Peyer's patch (tissue), 4 donors: ENCODE measurements around the gene KMO.

ENCODE experiments used
- POLR2A ChIP-seq, 2 donors: fragments of 450-650 bp; IDR thresholded peaks; one replicate each; pipeline ENCODE4 v1.5.1; 2017; ENCODE audit warnings: antibody characterized with exemption in 2 of 2, mild to moderate bottlenecking in 2 of 2, moderate library complexity in 2 of 2
- TF ChIP-seq, protein P1 (sequence below), 6 experiments: fragments of 450-650 bp in 4 of 6; fragments of 200-600 bp in 2 of 6; sonication (generic) in 1 of 6; IDR thresholded peaks; one replicate each; pipeline ENCODE4 v1.5.1; 2017 to 2019; ENCODE audit warnings: antibody characterized with exemption in 6 of 6, mild to moderate bottlenecking in 3 of 6, moderate library complexity in 1 of 6

DNA sequence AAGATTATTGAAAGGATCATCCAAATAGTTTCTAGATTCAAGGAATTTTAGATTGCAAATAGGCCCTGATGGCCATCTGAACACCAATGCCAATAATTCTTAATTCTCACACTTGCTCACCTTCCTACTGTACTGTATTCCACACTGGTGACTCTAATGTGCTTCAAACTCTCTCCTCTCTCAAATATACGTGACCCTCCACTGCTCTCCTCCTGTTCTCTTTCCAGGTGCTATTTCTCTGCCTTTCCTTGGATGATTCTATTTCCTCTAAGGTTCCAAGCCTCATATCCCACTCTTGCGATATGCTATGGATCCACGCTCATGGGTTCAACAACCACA lies 28.6 kb downstream of the KMO start:
- TF ChIP-seq POLR2A (IDR thresholded peaks at IDR 0.05), result no peak
- TF ChIP-seq, protein P1, sequence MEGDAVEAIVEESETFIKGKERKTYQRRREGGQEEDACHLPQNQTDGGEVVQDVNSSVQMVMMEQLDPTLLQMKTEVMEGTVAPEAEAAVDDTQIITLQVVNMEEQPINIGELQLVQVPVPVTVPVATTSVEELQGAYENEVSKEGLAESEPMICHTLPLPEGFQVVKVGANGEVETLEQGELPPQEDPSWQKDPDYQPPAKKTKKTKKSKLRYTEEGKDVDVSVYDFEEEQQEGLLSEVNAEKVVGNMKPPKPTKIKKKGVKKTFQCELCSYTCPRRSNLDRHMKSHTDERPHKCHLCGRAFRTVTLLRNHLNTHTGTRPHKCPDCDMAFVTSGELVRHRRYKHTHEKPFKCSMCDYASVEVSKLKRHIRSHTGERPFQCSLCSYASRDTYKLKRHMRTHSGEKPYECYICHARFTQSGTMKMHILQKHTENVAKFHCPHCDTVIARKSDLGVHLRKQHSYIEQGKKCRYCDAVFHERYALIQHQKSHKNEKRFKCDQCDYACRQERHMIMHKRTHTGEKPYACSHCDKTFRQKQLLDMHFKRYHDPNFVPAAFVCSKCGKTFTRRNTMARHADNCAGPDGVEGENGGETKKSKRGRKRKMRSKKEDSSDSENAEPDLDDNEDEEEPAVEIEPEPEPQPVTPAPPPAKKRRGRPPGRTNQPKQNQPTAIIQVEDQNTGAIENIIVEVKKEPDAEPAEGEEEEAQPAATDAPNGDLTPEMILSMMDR (IDR thresholded peaks at IDR 0.05), result no peak
